Cerebellar cortex (tissue), 1 donor: ENCODE measurements around the gene SCUBE3.
A peak's percentile ranks its signal among the peaks of the same experiment; 100 is the strongest.

ENCODE experiments used
- DNase-seq: peaks from one replicate; pipeline ENCODE4 v3.0.0-alpha.2; 2015; ENCODE audit warnings: low spot score

Gene SCUBE3

GRCh38 chr6:35213298-35213791 lies 411 bp upstream of the SCUBE3 start:
- no peak for DNase-seq

DNA sequence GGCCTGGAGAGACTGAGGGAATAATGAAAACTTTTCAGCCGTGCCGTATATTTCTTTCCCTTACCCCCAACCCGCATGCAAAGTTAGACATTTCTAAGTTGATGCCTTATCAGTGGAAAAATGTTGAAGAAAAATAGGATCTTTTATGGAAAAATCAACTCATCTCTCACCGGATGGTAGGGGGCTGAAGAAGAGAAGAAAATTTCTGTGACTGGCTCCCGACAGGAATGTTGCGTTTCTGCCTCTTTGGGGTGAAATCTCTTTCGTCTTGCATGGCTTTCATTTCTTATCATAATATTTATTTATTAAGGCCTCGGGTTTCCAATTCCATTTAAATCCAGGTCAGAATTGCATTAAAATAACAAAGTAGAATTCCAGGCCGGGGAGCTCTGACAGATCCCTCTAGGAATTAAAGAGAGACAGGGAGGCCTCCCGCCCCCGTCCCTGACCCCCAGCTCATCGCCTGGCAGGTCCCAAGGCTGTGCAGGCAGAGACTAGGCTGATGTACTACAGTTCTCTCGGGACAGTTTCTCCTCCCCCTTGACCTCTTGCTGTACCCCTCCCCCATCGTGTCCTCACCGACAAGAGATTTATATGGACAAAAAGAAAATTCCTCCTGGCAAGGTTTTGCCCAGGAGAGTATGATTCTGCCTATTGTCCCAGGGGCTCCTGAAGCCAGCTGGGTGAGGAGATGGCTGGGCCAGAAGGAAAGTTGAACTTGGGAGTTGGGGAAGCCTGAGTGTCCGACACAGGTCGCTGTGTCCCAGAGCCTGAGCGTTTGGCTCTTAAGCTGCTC lies 1.3 kb downstream of the SCUBE3 start:
- DNase-seq = no peak

GRCh38 chr6:35215665-35216411 lies 2.1 kb downstream of the SCUBE3 start:
- no peak for DNase-seq

DNA sequence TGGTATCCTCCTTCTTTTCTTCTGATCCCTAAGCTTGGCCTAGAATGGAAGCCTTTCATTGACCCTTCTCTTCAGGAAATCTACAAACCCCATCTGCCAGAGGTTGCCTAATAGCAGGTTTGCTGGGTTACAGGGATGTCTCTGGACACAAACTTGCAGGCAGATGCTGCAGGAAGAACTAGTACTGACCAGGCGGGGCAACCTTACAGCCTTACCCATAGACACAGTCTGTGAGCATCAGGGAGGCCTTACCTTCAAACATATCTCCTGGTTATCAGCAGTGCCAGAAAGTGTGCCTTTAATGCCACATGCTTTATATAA lies 2.6 kb downstream of the SCUBE3 start:
- DNase-seq = no peak

DNA sequence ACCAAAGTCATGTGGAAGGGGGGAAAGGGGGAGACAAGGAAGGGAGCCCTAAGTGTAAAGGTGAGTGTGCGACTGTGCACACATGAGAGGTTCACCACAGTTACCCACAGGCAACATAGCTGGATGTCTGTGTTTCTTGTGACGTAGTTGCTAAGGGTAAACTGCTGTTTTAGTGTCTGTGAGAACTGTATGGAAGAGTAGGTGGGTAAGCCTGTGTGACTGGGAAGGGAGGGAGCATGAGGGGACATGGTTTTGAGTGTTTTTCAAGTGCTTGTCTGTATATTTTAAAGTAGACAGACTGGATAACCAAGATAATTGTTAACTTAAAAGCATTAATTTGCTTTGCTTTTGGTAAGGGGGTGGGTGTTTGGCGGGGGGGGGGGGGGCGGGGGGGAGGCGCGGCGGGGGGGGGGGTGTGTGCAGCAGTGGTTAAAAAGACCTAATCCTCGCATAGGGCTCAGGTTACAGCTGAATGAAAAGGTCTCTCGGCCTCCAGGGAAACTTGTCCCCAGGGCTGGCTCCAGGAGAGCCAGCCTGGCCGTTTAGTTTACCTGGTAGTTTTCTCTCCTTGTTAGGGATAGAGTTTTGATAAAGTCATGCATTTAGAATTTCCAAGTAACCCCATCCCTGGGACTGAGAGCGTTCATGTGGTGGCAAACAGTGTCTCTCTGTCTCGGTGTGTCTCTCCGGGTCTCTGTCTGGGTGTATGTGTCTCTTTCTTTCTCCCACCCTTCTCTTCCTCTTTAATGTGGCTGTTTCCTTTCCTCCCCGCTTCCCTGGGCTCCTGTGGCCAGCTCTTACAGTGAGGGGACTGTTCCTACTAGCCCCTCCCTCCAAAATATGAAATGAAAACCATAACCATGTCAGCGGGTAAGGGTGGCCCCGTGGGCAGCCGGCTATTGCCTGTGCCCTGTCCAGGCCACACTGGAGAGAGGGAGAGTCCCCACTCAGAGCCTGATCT lies 3.4 kb downstream of the SCUBE3 start:
- no peak for DNase-seq

DNA sequence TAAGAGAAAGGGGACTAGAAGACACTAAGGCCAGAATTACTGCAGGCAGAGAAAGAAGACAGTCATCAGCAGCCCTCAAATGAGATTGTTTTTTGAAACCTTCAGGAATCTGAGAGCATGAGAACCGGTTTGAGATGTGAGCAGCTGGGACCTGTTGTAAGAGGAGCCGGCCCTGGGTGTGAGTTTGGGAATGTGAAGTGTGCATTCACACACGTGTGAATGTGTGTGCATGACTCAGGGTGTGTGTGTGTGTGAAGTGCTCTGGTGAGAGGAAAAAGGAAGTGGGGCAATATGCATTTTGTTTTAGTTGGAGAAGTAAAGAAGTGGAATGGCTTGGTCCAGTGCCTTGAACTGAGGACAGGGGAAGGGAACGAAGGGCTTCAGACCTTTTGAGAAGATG lies 4.3 kb downstream of the SCUBE3 start:
- DNase-seq = no peak

DNA sequence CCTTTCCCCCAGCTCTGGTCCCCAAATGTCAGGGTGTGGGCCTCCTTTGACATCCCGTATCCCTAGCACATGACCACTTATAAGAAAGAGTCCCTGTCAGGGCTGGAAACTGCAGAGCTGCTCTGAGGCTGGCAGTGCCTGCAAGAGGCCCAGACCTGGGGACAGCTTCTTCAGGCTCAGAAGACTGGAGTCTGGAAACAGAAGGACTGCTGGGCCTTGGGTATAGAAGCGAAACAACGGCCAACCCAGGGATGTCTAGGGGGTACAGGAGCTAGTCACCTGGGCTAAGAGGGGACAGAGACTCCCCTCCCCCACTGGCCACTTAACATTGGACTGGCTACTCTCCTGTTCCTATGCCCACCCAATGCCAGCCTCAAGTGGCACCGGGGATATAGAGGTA lies 4.7 kb downstream of the SCUBE3 start:
- no peak for DNase-seq

DNA sequence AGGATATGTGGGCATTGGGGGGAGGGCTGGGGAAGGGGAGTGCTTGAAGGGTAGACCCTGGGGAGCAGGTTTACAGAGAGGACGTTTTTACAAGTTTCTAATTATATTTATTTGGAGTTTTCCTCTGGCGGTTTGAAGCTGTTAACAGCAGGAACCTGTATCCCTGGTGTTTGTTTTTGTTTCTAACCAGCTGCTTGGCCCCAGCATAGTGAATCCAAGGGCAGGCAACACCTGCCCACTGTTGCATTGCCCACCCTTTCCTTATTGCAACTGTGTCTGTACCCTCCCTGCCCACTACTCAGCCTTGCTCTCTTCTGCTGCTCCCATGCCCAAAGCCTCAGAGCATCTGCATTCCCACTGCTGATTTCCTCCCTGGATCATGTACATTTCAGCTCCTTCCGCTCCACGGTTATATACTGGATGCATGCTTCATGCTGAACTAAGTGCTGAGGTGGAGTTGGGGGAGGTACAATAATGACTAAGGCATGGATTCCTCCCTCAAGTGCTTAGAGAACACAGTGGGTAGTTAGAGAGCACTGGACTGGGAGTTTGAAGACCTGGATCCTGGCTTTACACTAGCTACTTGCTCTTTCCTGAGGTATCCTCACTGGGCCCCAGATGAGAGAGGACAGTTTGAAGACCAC lies 6.0 kb downstream of the SCUBE3 start:
- DNase-seq = no peak

- DNase-seq = no peak
These were observed 7.0 kb downstream of the SCUBE3 start for GRCh38 chr6:35220711-35221110.

DNA sequence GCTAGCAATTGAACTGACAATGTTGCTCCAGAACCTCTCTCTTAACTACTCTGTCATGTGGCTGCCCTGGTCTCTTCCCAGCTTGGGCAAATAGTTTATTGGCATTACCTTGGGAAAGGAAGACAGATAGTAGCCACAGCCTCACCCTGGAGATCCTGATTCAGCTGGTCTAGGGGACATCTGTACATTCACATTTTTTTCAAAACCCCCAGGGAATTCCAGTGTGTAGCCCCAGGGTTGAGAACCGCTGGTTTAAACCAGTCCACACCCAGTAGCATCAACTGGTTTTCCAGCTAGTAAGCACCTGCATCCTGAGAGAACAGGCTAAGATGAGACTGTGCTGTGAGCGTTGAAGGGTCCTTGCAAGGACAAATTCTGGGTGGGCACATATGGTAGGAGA lies 9.6 kb downstream of the SCUBE3 start:
- DNase-seq = no peak

GRCh38 chr6:35224720-35225119 lies 11.0 kb downstream of the SCUBE3 start:
- no peak for DNase-seq

DNA sequence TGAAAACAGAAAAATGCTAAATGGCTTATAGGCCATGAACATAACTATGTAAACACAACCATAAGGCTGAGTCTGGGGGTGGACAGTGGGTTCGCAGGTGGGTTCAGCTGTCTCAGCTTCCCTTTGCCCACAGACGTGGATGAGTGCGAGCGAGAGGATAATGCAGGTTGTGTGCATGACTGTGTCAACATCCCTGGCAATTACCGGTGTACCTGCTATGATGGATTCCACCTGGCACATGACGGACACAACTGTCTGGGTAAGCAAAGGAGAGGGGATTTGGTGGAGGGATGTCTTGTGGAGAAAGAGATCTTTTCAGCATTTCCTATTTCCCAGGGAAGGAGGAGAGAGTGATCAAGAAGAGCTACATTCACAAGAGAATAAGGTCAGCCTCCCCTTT lies 14.7 kb downstream of the SCUBE3 start:
- no peak for DNase-seq

GRCh38 chr6:35229304-35229703 lies 15.5 kb downstream of the SCUBE3 start:
- no peak for DNase-seq

GRCh38 chr6:35230498-35230897 lies 16.7 kb downstream of the SCUBE3 start:
- peak; percentile 31 for DNase-seq

GRCh38 chr6:35230950-35231349 lies 17.2 kb downstream of the SCUBE3 start:
- DNase-seq = peak; percentile 15

GRCh38 chr6:35231563-35231962 lies 17.8 kb downstream of the SCUBE3 start:
- DNase-seq = no peak

GRCh38 chr6:35234901-35235300 lies 21.1 kb downstream of the SCUBE3 start:
- no peak for DNase-seq

DNA sequence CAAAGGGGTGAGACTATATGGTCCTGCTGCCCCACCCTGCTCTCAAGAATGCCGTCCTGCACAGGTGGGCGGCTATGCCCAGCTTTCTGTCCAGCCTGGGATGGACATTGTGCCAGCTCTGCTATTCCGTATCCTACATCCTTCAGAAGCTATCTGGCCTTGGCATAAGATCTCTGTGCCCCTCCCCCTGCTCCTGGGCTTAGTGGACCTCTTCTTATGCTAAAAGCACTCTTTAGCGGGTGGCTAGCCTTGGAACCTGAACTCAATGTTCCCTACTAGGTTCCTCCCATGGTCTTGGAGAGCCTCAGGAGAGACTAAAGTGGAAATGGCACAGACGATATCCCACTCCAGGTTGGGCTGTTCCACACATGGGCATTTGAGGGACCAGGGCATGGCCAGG lies 22.5 kb downstream of the SCUBE3 start:
- DNase-seq = no peak

GRCh38 chr6:35237476-35237875 lies 23.7 kb downstream of the SCUBE3 start:
- no peak for DNase-seq

- no peak for DNase-seq
These were observed 25.1 kb downstream of the SCUBE3 start for GRCh38 chr6:35238843-35239289.

DNA sequence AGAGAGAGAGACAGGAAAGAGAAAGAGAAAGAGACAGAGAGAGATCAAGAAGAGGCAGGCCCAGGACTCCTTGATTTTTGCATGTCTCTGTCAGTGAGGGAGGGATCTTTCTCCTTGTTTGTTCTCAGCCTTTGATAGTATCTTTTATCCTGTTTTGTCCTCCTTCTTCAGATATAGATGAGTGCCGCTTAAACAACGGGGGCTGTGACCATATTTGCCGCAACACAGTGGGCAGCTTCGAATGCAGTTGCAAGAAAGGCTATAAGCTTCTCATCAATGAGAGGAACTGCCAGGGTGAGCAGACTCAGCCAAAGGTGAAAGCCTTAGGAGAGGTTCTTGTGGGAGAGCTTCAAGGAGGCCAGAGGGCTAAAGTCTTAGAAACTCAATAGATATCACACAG lies 25.8 kb downstream of the SCUBE3 start:
- no peak for DNase-seq
